ENCODE results near the gene KLF6. TPM values are rescaled to one million over a fixed set of nuclear protein-coding genes. Genes with fewer than 3 reads are reported as not detected.

The KLF6 gene
- total and polyA plus RNA-seq, 9 of the 15 experiments (the other 6 are each of a cell fraction or from before 2014, with no cell fraction given), result 3.2 to 23.9 (median 8.0) TPM

- no peak; the same call in 1 of the 2 replicates for TF ChIP-seq REST (IDR thresholded peaks at IDR 0.05; ENCODE audit: borderline replicate concordance)
- TF ChIP-seq REST (CRISPR knock-in tag; IDR thresholded peaks at IDR 0.05; ENCODE audit: low read depth), result no peak
- 0 out of 2 replicates have a peak, but pooled peaks have one; percentile 20 for TF ChIP-seq ZNF584 (CRISPR knock-in tag; IDR thresholded peaks at IDR 0.05; ENCODE audit: low read depth)
- TF ChIP-seq CBFB (CRISPR knock-in tag; IDR thresholded peaks at IDR 0.05), result no peak
- peak in 1 of 3 experiments; percentile 12 for TF ChIP-seq YY1 (IDR thresholded peaks at IDR 0.05; ENCODE audit: borderline replicate concordance in 1 of 3, control insufficient read depth in 1 of 3, extremely low read depth in 1 of 3, insufficient read depth in 3 of 3, insufficient read length in 1 of 3, insufficient replicate concordance in 2 of 3, low read depth in 1 of 3, low read length in 2 of 3)
- TF ChIP-seq ADNP (tag; IDR thresholded peaks at IDR 0.05), result 0 out of 2 replicates have a peak, but pooled peaks have one; percentile 7
- peak; percentile 75; the same call in 1 of the 2 replicates for TF ChIP-seq GATAD2A (IDR thresholded peaks at IDR 0.05)
- 0 out of 2 replicates have a peak, but pooled peaks have one; percentile 26 for TF ChIP-seq DMBX1 (CRISPR knock-in tag; IDR thresholded peaks at IDR 0.05; ENCODE audit: borderline replicate concordance)
- no peak for TF ChIP-seq MCM7 (IDR thresholded peaks at IDR 0.05)
- peak; percentile 71; the same call in 1 of the 2 replicates for TF ChIP-seq FOXJ2 (tag; IDR thresholded peaks at IDR 0.05)
- TF ChIP-seq MCM2 (IDR thresholded peaks at IDR 0.05; ENCODE audit: low read depth), result no peak
- no peak for TF ChIP-seq SRSF3 (IDR thresholded peaks at IDR 0.05; ENCODE audit: insufficient read depth, low read length)
- TF ChIP-seq ZNF3 (CRISPR knock-in tag; IDR thresholded peaks at IDR 0.05), result no peak
- peak; percentile 94 for TF ChIP-seq CBFA2T3 (IDR thresholded peaks at IDR 0.05)
- TF ChIP-seq ID3 (CRISPR knock-in tag; IDR thresholded peaks at IDR 0.05), result no peak
- no peak for TF ChIP-seq ID3 (tag; IDR thresholded peaks at IDR 0.05)
- 0 out of 2 replicates have a peak, but pooled peaks have one; percentile 73 for TF ChIP-seq ERF (CRISPR knock-in tag; IDR thresholded peaks at IDR 0.05)
- no peak for TF ChIP-seq ELF1 (tag; IDR thresholded peaks at IDR 0.05)
- TF ChIP-seq ZFP1 (CRISPR knock-in tag; IDR thresholded peaks at IDR 0.05), result no peak
- TF ChIP-seq SRF (CRISPR knock-in tag; IDR thresholded peaks at IDR 0.05), result no peak
Measured at GRCh38 chr10:3803927-3804741, 19.1 kb upstream of the KLF6 start (continued).

Measured in K562 (cell line).